Renal cortex interstitium (tissue), 15 donors: ENCODE results near the gene ERMAP. TPM values are rescaled to one million over a fixed set of nuclear protein-coding genes. Genes with fewer than 3 reads are reported as not detected.
A peak's percentile ranks its signal among the peaks of the same experiment; 100 is the strongest.

Experiments
- DNase-seq, 11 donors: peaks; one replicate each; pipeline ENCODE4 v3.0.0-alpha.2; 2013; ENCODE audit warnings: low read depth in 9 of 11, low spot score in 4 of 11; ENCODE audit errors: extremely low read depth in 1 of 11
- long read RNA-seq, 16 experiments: transcript quantifications; one replicate each; lab custom pipeline, GENCODE V29; 2026
- polyA plus RNA-seq, 3 donors: library from polyadenylated mRNA; unstranded; fragments of 120-200 nt; gene quantifications; one replicate each; pipeline ENCODE4 v1.2.1, GENCODE V29; 2013; ENCODE audit not compliant: insufficient read length in 3 of 3

ERMAP gene, protein sequence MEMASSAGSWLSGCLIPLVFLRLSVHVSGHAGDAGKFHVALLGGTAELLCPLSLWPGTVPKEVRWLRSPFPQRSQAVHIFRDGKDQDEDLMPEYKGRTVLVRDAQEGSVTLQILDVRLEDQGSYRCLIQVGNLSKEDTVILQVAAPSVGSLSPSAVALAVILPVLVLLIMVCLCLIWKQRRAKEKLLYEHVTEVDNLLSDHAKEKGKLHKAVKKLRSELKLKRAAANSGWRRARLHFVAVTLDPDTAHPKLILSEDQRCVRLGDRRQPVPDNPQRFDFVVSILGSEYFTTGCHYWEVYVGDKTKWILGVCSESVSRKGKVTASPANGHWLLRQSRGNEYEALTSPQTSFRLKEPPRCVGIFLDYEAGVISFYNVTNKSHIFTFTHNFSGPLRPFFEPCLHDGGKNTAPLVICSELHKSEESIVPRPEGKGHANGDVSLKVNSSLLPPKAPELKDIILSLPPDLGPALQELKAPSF
- 10 to 100 TPM; 19.2 to 22.0 (median 19.2) TPM for polyA plus RNA-seq
- long read RNA-seq, donor 1 = 0 reads
- long read RNA-seq, donor 2, partial matches to known transcripts = 0 of 1 reads
- long read RNA-seq, donor 2, other reads (novel, unspliced or antisense) = 0 of 1 reads
- long read RNA-seq, donor 3, partial matches to known transcripts = 5 of 5 reads
- long read RNA-seq, donor 3, other reads (novel, unspliced or antisense) = 0 of 5 reads
- long read RNA-seq, donor 4 = 0 reads
- long read RNA-seq, donor 5 = 0 reads
- long read RNA-seq, donor 6 = 0 reads
- long read RNA-seq, donor 7, partial matches to known transcripts = 0 of 1 reads
- long read RNA-seq, donor 7, other reads (novel, unspliced or antisense) = 0 of 1 reads
- long read RNA-seq, donor 8, partial matches to known transcripts = 15 of 16 reads
- long read RNA-seq, donor 8, other reads (novel, unspliced or antisense) = 0 of 16 reads
- long read RNA-seq, donor 9, partial matches to known transcripts = 0 of 1 reads
- long read RNA-seq, donor 9, other reads (novel, unspliced or antisense) = 0 of 1 reads
- long read RNA-seq, donor 10, partial matches to known transcripts = 0 of 1 reads
- long read RNA-seq, donor 10, other reads (novel, unspliced or antisense) = 0 of 1 reads
- long read RNA-seq, donor 11 = 0 reads
- long read RNA-seq, donor 12 = 0 reads
- long read RNA-seq, donor 13, partial matches to known transcripts = 0 of 1 reads
- long read RNA-seq, donor 13, other reads (novel, unspliced or antisense) = 0 of 1 reads
- long read RNA-seq, donor 14 = 0 reads
- long read RNA-seq, donor 15, partial matches to known transcripts = 0 of 1 reads
- long read RNA-seq, donor 15, other reads (novel, unspliced or antisense) = 0 of 1 reads
- long read RNA-seq, donor 16 = 0 reads

DNA sequence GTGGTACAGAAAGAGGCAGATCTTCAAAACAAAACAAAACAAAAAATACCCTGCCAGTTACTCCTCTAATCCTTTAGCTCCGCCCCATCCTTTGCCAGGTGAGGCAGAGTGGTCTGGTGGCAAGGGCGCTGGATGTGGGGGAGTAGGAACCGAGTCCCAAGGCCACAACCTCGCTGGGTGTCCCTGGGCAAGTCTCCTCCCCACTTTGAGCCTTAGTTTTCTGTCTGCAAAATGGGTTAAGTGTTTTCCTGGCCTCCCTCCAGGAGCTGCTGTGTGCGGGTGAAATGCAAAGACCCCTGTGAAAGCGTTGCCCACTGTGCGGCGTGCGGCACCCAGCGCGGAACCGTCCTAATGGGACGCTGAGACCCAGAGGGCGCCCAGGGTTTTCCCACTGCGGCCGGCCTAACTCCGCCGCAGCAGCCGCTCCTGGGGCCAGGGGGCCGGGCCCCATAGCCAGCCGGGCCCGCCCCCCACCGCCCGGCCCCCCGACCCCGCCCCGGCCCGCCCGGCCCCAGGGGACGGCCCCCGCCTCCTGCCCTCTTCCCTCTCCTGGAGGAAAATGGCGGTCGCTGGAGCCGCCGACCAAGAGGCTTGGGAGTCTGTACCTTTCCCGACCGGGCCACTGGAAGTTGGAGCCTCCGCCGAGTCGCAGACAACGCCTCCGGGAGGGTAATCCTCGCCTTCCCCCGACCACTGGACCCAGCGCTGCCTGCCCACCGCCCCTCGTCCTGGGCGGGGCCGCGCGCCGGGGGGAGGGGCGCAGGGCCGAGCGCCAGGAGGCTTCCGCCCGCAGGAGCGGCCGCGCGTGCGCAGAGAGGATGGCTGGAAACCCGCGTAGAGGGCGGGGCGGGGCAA is at the start of gene ERMAP, which contains the start of gene SVBP:
Gene ERMAP (plus strand): TSS at position 538 of the 855 bp plus-strand sequence. CDS start 13,327 bp downstream, outside the sequence.
Gene SVBP (minus strand): TSS at position 813 of the 855 bp plus-strand sequence. CDS start 853 bp downstream, outside the sequence.
- peak; percentile 67 to 89 (median 86) for DNase-seq

DNA sequence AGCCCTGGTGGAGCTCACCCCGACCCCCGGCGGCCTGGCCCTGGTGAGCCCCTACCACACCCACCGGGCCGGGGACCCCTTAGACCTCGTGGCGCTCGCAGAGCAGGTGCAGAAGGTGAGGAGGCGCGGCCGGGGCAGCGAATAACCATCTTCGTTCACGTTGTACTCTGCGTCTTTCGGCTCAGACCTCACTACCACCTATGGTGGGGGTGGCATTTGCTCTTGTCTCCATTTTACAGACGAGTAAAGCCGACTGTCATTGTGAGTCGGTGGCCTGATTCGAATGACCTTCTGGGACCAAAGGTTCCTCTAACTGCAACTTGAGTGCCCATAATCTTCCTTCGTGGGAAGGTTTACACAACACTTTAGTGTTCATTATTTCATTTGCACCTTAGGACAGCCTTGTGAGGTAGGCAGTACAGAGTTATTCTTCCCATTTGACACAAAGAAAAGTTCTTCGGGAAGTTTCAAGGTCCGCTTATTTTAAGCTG is 49.4 kb upstream of the ERMAP start:
- DNase-seq = no peak

DNA sequence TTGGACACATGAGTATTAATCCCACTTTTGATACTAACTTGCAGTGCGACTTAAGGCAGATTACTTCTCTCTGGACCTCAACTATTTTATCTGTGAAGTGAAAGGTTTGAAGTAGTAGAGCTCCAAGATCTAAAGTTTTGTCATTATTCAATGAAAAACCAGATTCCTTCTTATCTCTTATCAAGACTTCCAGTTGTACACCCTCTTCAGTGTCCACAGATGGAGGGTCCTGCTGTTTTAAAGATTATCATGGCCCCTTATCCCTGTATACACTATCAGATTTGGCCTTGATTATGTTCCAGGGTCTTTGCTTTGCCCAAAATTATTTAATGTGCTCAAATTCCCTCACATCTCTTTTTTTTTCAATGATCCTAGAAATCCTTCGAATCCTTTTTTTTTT is 48.8 kb upstream of the ERMAP start:
- DNase-seq = no peak

DNA sequence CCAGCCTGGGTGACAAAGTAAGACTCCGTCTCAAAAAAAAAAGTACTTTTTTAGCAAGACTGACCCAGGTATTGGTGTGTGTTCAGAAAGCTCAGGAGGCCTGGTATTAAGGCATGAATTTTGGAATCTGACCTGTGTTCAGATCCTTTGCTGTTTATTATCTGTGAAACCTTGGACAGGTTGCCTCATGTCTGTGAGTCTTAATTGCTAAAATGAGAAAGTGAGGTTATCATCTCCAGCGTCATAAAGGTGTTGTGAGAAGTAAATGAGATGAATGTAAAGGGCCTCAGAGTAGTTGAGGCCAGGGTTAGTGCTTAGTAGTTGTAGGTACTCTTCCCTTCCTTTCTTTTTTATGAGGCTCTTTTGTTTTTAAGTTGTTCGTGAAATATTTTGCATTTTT is 47.1 kb upstream of the ERMAP start:
- DNase-seq = no peak

DNA sequence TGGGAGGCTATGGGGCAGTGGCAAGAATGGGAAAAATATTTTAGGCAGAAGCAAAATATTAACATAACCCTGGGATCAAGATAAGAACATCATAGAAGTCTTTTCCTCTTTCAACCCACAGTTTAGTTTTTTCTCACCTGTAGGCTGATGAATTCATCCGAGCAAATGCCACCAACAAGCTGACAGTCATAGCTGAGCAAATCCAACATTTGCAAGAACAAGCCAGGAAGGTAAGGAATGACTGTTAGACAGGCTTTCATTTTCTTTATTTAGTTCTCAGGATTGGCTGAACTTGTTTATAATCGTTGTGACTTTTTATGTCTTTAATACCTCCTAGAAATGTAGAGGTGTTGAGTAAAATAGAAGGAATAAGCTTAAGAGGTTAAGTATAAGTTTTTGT is 43.5 kb upstream of the ERMAP start:
- DNase-seq = no peak

DNA sequence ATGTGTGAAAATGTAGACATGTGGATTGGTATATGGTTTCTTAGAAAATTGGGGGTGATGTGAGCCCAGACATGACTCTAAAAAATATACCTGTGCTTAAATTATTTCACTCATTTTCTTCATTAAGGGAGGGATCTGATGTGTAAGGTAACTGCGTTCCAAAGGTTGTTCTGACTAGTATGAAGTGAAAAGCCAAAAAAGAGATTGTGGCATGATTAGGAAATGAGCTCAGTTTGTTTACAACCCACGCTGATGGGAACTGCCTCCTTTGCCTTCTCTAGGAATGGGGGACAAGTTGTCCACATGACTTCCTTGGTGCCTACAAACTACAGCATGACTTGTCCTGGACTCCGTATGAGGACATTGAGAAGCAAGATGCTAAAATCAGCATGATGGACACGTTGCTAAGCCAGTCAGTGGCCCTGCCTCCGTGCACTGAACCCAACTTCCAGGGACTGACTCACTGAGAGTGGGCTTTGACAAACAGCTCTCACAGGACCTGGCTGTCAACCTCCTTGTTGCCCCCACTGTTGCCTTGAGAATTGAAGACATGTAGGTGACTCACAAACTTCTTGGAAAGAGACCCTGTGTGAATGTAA is 41.9 kb upstream of the ERMAP start:
- no peak for DNase-seq

DNA sequence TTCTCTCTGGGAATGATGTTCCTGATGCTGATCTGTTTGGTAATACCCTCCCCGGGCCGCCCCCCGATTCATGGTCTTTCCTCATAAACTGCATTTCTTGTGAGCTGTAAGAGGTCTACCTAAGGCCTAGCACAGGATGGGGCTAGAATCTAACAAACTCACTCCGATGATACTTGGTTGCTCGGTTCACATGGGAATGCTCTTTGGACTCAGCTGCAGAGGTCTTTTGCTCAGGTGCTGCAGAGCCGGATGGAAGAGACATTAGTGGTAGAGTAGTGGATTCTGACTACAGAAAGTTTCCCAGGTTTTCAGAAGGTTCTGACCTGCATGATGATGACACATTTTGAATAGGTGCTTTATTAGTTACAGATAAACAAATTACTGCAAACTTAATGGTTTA is 40.4 kb upstream of the ERMAP start:
- DNase-seq = no peak

DNA sequence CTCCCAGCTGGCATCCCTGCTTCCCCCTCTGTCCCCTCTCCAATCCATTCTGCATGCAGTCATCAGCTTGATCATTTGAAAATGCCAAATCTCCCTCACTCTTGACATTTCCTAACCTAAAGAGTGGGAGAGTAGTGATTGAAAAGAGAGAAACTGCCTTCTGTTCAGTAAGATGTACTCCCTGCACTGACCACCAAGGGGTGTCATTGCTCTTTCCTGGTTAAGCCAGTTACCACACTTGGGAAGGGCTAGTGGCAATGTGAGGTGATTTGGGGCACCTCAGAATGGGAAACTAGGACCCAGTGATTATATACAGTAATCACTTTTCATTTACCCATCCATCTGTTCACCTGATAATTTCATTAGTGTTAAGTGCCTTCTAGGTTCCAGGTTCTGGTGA is 39.1 kb upstream of the ERMAP start:
- no peak for DNase-seq

DNA sequence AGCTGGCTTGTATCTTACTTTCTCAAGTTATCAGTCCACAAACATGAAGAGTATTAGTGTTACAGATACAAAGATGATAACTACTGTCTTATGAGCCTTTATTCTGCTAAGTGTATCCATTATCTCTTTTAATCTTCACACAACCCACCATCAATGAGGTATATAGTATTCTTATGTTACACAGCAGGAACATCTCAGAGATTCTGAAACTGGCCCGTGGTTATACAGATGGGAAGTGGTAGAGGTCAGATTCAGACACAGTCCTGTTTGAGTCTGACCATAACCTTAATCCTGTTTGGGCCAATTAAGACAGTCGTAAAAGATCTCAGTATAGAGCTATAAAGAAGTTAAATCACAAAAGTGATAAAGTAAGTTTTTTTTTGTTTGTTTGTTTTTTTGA is 37.2 kb upstream of the ERMAP start:
- DNase-seq = no peak

DNA sequence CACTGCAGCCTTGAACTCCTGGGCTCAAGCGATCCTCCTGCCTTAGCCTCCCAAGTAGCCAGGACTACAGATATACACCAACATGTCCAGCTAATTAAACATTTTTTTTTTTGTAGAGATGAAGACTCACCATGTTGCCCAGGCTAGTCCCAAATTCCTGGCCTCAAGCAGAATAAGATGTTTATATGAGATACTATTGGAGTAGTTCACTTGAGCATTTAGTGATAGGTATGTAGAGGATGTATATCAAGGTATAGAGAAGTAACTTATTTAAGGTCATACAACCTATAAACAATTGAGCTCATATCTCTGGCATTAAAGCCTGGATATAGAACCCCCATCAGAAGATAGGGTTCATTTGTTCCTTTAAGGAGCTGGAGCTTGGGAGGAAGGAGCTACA is 36.7 kb upstream of the ERMAP start:
- no peak for DNase-seq

DNA sequence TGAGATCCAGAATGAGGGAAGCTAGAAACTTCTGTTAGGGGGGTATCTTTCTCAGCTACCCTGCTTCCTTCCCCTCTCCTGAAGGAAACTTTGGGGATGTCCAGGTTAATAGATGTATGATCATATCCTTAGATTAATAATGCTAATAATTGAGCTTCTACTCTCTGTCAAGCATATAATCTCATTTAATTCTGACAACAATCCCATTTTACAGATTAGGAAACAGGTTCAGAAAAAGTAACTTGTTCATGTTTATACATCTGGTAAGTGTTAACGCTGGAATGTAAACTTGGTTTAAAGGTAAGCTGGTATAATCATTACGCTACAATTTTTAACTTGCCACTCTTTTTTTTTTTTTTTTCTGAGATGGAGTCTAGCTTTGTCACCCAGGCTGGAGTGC is 33.8 kb upstream of the ERMAP start:
- no peak for DNase-seq

DNA sequence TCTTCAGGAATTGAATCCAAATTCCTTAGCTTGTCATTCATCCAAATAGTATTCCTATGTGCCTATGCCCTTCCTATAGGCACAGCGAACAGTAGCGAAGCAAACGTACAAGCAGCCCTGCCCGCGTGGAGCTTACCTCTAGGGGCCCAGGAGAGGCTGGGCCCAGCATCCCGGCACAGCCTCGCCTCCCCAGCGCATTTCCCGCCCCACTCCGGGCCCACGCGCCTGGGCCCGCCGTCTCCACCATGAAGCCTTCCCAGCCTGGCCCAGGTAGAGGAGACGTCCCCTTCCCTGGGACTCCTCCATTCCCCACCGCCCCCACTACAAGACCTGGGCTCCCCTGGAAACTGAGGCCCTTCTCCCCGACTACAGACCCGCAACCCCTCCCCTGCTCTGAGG is 32.4 kb upstream of the ERMAP start:
- DNase-seq = no peak

DNA sequence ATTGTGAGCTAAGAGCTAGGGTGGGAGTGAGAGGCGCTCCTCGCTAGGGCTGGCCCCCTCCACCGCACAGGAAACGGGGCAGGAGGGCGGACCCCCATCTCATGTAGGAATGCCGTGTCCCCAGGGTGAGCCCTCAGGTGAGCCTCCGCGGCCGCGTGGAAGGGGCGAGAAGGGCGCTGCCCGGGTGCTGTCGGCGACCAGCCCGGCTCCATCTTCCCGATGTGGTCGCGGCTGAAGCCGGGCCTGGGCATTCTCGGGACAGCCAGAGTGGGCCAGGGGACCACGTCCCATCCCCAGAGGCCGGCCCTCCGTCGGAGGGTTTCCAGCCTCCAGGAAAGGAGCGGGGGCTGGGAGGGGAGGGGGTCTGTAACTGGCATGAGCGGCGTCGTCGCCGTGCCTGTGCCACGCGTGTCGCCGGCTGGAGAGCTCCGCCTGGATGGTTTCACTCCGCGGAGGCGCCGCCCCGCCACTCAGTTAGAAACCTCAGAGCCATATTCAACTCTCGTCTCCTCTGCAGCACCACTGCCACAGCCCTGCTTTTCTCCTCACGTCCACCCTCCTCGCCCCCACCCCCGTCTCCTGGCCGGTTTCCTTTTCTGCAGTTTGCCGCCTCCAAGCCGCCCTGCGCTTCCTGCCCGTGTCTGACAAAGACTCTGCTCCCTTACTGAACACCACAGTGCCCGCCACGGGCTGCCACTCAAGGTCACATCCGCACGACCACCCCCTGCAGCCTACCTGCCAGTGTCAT is 31.8 kb upstream of the ERMAP start, which contains the start of gene TMEM269:
Gene TMEM269 (plus strand): TSS at position 46 of the 748 bp plus-strand sequence. CDS start 4,903 bp downstream, outside the sequence.
- DNase-seq = no peak

DNA sequence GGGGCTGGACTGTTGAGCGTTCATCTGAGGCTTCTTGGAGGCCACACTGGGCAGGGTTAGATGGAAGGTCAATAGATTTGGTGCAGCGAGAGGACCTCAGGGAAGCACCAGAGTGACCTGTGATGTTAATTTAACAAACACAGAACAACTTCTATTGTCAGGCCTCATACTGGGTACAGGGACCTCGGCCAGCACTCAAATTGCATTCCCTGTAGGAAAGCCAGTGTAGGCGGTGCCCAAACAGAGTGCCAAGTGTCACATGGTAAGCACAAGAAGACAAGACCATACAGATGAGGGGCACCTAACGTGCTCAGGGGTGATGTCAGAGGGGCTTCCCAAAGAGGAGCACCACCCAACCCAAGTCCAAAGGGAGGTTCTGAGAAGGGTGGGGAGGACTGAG is 30.8 kb upstream of the ERMAP start:
- DNase-seq = no peak

DNA sequence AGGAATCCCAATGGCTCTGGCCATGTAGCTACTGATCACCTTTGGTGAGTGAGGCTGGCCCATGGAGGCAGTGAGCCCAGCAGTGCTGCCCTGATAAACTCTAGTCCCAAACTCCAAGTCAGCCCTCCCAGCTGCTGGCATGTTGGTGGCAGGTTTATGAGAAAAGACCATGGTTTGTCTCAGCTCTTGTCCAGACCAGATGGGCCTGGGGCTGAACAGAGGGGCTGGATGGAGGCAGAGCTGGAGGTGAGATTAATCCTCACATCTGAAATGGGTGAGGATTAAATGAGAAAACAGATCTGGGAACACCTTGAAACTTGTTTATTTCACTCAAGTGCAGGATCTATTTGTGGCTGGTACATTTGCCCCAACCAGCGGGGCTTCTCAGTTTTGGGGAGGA is 28.9 kb upstream of the ERMAP start:
- no peak for DNase-seq

DNA sequence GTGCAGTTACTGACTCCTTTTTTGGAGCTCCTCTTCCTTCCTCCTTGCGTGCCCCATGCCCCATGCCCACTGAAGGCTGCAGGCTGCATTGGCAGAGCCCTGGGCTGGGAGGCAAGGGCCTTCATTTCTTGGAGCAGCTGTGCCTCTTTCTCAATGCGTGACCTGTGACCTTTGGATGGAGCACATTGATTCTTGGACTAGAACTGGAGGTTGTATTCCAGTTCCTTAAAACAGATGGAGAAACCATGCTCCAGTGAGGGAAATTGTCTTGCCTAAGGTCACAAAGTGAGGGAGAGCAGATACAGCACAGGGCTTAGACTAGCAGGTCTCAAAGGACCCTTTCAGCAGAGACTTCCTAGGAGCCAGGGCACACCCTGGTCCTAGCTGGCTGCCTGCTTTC is 23.1 kb upstream of the ERMAP start:
- DNase-seq = no peak

DNA sequence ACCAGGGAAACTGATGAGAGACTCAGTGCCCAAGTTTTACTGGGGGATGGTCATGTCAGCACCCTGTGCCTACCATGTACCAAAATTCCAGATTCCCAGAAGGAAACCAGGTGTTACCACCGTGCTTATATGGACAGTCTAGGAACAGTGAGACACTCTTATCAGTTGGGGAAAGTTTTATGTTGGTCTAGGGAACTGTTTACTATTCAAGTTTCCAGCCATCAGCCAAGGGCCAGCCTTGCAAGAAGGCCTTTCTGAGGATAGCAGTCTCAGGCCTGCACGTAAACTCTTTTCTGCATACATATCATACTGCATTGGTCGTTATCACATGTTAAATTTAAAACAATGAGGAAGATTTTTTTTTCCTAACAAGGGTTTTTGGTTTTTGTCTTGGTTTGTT is 19.5 kb upstream of the ERMAP start:
- no peak for DNase-seq
